HS-27A (cell line): ENCODE results near the gene SNX9.
"Not testable (repeated sequence)": the region's sequence is repeated elsewhere in the genome, so short reads cannot be mapped to it uniquely, and the experiment has no call there.

ENCODE experiments used
- DNase-seq: peaks from one replicate; pipeline ENCODE4 v3.0.0-alpha.2; 2012; ENCODE audit warnings: low read depth, missing footprints

The SNX9 gene

GRCh38 chr6:157954150-157955117 lies 131.4 kb downstream of the SNX9 start:
- no peak for DNase-seq

- no peak for DNase-seq
These were observed 132.6 kb downstream of the SNX9 start for GRCh38 chr6:157955675-157956074.

- DNase-seq = no peak
These were observed 133.2 kb downstream of the SNX9 start for GRCh38 chr6:157956171-157956730.

GRCh38 chr6:157959451-157960227 lies 136.6 kb downstream of the SNX9 start:
- no peak for DNase-seq

- DNase-seq = no peak
These were observed 138.2 kb downstream of the SNX9 start for GRCh38 chr6:157961153-157961831.

- peak; percentile 33 for DNase-seq
These were observed 139.0 kb downstream of the SNX9 start for GRCh38 chr6:157961832-157962575.

GRCh38 chr6:157962601-157963302 lies 139.7 kb downstream of the SNX9 start:
- DNase-seq = peak; percentile 78

GRCh38 chr6:157964100-157964499 lies 141.1 kb downstream of the SNX9 start:
- no peak for DNase-seq

GRCh38 chr6:157965387-157965786 lies 142.3 kb downstream of the SNX9 start:
- no peak for DNase-seq

GRCh38 chr6:157966589-157966977 lies 143.5 kb downstream of the SNX9 start:
- no peak for DNase-seq

- DNase-seq = no peak
These were observed 144.0 kb downstream of the SNX9 start for GRCh38 chr6:157967020-157967419.

- no peak for DNase-seq
These were observed 144.4 kb downstream of the SNX9 start for GRCh38 chr6:157967486-157967885.

- DNase-seq = not testable (repeated sequence)
These were observed 149.1 kb downstream of the SNX9 start for GRCh38 chr6:157972177-157972576.

- peak; percentile 71 for DNase-seq
These were observed 151.4 kb downstream of the SNX9 start for GRCh38 chr6:157974341-157974894.

GRCh38 chr6:157974967-157975366 lies 151.9 kb downstream of the SNX9 start:
- DNase-seq = no peak

- DNase-seq = no peak
These were observed 152.4 kb downstream of the SNX9 start for GRCh38 chr6:157975456-157975855.

GRCh38 chr6:157976345-157977175 lies 153.5 kb downstream of the SNX9 start:
- DNase-seq = no peak

- no peak for DNase-seq
These were observed 154.2 kb downstream of the SNX9 start for GRCh38 chr6:157977176-157977804.
